Caki2 (cell line): Measurements from ENCODE around the gene CDK11B. TPM values are rescaled to one million over a fixed set of nuclear protein-coding genes. Genes with fewer than 3 reads are reported as not detected.
A peak's percentile ranks its signal among the peaks of the same experiment; 100 is the strongest.

Experiments used
- DNase-seq: peaks from one replicate; pipeline ENCODE4 v3.0.0-alpha.2; 2015; ENCODE audit warnings: low read depth
- in situ Hi-C: cut with HindIII; loops from 2 replicates; pipeline ENCODE4 v1.10.0; 2016; ENCODE audit warnings: low sequenced_read_pairs, low pct_unique_long_range_greater_than_20kb, mixed read lengths
- total RNA-seq: library from RNA; depleted of rRNA; stranded (reverse); fragments of >200 nt; shearing (Covaris generic); gene quantifications from 2 replicates; pipeline ENCODE4 v1.2.3, GENCODE V29; 2014; ENCODE audit warnings: low replicate concordance; rRNA removed

Gene CDK11B
- total RNA-seq, 1 experiment from 2014 or later, result 5.5 TPM

- no peak for DNase-seq
- in situ Hi-C loops, result no loop called here
Measured at GRCh38 chr1:1594602-1595260, 64.1 kb downstream of the CDK11B start.

- no peak for DNase-seq
- in situ Hi-C loops, result no loop called here
Measured at GRCh38 chr1:1593834-1594601, 64.8 kb downstream of the CDK11B start.

GRCh38 chr1:1591452-1591851, 67.4 kb downstream of the CDK11B start:
- in situ Hi-C loops, result no loop called here
- peak; percentile 44 for DNase-seq

Other genes starting within 250 kb of the CDK11B start
- not detected in 2 replicates for gene ANKRD65, start 237.7 kb downstream of the CDK11B start, total RNA-seq
- gene VWA1, start 223.3 kb downstream of the CDK11B start, total RNA-seq, result 37.5 and 47.0 TPM in 2 replicates
- not detected in 2 replicates for gene ATAD3C, start 209.3 kb downstream of the CDK11B start, total RNA-seq
- gene ATAD3B, start 187.2 kb downstream of the CDK11B start, total RNA-seq, result 22.3 and 40.7 TPM in 2 replicates
- 78.9 and 82.4 TPM in 2 replicates for gene ATAD3A, start 146.8 kb downstream of the CDK11B start, total RNA-seq
- gene TMEM240, start 118.4 kb downstream of the CDK11B start, total RNA-seq, result not detected in 2 replicates
- 51.1 and 81.8 TPM in 2 replicates for gene SSU72, start 84.1 kb downstream of the CDK11B start, total RNA-seq
- 16.9 and 31.3 TPM in 2 replicates for gene FNDC10, start 58.9 kb downstream of the CDK11B start, total RNA-seq
- gene MIB2, start 43.5 kb downstream of the CDK11B start, total RNA-seq, result 35.7 and 49.0 TPM in 2 replicates
- gene MMP23B, start 26.8 kb downstream of the CDK11B start, total RNA-seq, result not detected in 2 replicates
- 13.6 and 13.8 TPM in 2 replicates for gene SLC35E2B, start 33.8 kb upstream of the CDK11B start, total RNA-seq
- 3.7 and 15.4 TPM in 2 replicates for gene CDK11A, start 65.4 kb upstream of the CDK11B start, total RNA-seq
- 51.8 and 82.9 TPM in 2 replicates for gene NADK, start 119.5 kb upstream of the CDK11B start, total RNA-seq
- 282 and 362 TPM in 2 replicates for gene GNB1, start 232.1 kb upstream of the CDK11B start, total RNA-seq